ENCODE data around the gene VPS8.
A peak's percentile ranks its signal among the peaks of the same experiment; 100 is the strongest.

Gene VPS8

DNA sequence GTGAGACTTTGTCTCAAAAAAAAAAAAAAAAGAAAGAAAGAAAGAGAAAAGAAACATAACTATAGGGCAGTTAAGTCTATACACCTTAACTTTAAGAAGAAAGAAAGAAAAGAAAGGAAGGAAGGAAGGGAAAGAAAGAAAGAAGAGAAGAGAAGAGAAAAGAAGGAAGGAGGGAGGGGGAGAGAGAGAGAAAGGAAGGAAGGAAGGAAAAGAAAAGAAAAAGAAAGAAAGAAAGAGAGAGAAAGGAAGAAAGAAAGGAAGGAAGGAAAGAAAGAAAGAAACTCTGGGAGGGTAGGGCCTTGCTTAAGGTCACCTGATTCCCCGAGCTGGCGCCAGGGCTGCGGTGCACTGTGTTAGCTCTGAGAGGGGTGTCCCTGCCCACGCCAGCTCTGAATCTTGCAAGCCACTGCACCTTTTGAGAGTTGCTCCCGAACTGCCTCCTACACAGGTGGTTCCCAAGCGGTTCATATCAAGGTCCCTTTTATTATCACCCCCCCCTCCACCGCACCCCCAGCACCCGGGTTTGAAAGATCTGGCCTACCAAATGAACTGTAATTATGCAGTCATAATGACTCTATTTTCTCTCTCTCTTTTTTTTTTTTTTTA is 39.2 kb upstream of the VPS8 start:
- Histone ChIP-seq H3K4me3 (ENCODE audit: insufficient read depth, low read depth, low read length, poor library complexity, severe bottlenecking) (no peak overlapping the region), H3K36me3 (ENCODE audit: control insufficient read depth, insufficient read depth, low read length) (no peaks in the 10 kb centered on the region), H3K4me1 (ENCODE audit: control insufficient read depth, insufficient read depth, low read length, poor library complexity, severe bottlenecking) (no peaks in the 10 kb centered on the region), H3K27me3 (replicated peaks; ENCODE audit: control insufficient read depth, insufficient read depth, low read length, poor library complexity, severe bottlenecking) (no peaks in the 10 kb centered on the region), H3K27ac (ENCODE audit: insufficient read depth, low read length, poor library complexity, severe bottlenecking) (no peak overlapping the region), H3K9me3 (ENCODE audit: control insufficient read depth, low read length) (no peaks in the 10 kb centered on the region)
- no peak for DNase-seq

DNA sequence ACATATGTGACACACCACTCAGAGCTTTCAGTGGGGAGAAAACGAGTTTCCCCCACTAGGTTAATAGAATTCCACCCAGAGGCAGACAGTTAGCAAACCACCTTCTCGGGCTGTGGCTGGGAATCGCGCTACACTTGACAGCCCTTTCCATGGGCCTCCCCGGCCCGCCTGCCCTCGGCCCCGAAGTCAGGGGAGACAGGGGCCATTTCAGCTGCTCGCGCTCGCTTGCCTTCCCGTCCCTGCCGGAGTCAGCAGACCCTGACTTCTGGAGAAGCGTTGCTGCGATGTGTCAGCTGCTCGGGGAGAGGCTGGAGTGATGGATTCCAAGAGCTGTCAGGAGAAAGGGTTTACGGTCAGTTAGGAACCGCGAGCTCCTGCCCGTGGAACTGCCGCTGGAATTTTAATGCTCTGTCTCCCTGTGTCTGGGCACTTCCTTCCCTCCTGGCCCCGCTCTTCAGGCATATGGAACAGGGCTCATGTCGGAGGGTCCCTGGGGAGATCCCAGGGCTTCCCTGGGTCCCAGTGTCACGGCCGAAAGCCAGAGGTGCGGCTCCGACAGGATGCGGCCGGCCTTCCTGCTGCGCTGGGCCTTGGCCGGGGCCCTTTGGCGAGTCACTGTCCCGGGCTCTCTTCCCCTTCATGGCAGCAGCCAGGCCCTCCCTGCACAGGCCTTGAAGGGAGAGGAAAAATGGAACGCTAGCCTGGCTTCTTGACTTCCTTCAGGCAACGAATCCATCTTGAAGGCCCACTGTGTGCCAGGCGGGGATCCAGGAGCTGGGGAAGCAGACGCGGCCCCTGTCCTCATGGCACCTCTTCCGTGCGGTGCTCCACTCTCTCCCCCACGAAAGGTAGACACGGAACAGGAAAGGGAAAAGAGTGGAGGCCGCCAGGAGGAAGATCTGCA is 38.4 kb upstream of the VPS8 start:
- H3K4me1 ChIP-seq (ENCODE audit: control insufficient read depth, insufficient read depth, low read length, poor library complexity, severe bottlenecking), result no peaks in the 10 kb centered on the region
- no peak for DNase-seq
- no peak overlapping the region for H3K27ac ChIP-seq (ENCODE audit: insufficient read depth, low read length, poor library complexity, severe bottlenecking)

DNA sequence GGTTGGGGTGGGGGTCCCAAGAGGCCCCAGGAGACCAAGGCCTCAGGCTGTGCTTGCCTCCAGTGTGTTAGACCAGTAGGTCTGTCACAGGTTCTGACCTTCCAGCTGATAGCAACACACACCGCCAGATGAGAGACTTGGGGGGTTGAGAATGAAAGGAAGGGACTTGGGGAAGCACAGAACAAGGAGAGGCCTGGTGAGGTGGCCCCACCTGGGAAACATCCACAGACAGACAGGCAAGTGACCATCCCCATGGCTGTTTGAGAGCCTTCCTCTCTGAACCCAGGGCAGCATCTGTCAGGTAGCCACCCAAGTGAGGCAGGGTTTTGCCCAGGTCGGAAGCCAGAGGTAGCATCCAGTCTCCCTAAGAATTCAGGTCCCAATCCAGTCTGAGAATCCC is 35.0 kb upstream of the VPS8 start:
- H3K9me3 ChIP-seq (ENCODE audit: control insufficient read depth, low read length), result no peaks in the 10 kb centered on the region
- no peak overlapping the region for H3K4me3 ChIP-seq (ENCODE audit: insufficient read depth, low read depth, low read length, poor library complexity, severe bottlenecking)
- no peaks in the 10 kb centered on the region for H3K27me3 ChIP-seq (replicated peaks; ENCODE audit: control insufficient read depth, insufficient read depth, low read length, poor library complexity, severe bottlenecking)
- DNase-seq, result no peak
- H3K27ac ChIP-seq (ENCODE audit: insufficient read depth, low read length, poor library complexity, severe bottlenecking), result no peak overlapping the region
- no peaks in the 10 kb centered on the region for H3K4me1 ChIP-seq (ENCODE audit: control insufficient read depth, insufficient read depth, low read length, poor library complexity, severe bottlenecking)
- no peaks in the 10 kb centered on the region for H3K36me3 ChIP-seq (ENCODE audit: control insufficient read depth, insufficient read depth, low read length)

More for the DNA sequence above, 38.4 kb upstream of the VPS8 start:
- Histone ChIP-seq H3K36me3 (ENCODE audit: control insufficient read depth, insufficient read depth, low read length) (no peaks in the 10 kb centered on the region), H3K27me3 (replicated peaks; ENCODE audit: control insufficient read depth, insufficient read depth, low read length, poor library complexity, severe bottlenecking) (no peaks in the 10 kb centered on the region), H3K4me3 (ENCODE audit: insufficient read depth, low read depth, low read length, poor library complexity, severe bottlenecking) (no peak overlapping the region), H3K9me3 (ENCODE audit: control insufficient read depth, low read length) (no peaks in the 10 kb centered on the region)

DNA sequence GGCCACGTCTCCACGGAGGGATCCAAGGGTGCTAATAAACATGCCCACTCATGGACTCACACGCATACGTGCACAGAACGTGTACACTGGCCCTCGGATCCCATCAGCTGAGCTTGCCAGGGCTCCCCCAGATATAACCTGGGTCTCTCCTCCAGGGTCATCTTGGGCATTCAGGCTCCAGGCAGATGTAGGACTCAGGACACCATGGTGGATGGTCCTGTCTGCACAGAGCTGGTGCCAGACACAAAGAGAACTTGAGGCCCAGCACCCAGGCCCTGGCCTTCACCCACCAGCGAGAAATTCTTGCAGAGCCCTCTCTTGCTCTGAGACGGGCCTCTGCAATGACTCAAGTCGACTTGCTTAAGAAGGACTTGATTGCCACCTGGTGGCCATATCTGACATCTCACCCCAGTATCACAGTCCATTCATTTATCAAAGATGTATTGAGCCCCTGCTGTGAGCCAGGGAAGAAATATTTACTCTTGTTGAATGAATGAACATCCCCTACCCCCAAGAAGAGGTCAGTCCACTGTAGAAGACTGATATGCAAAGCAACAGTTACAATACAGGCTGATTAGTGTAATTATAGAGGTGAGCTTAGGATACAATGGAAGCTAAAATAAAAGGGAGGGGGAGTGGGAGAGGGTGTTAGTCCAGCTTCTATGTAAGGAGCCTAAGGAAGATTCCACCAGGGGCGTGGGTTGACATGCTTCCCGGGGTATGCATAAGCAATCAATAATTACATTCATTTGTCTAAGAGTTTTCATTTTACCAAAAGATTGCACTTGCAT is 34.2 kb upstream of the VPS8 start:
- Histone ChIP-seq H3K36me3 (ENCODE audit: control insufficient read depth, insufficient read depth, low read length) (no peaks in the 10 kb centered on the region), H3K27me3 (replicated peaks; ENCODE audit: control insufficient read depth, insufficient read depth, low read length, poor library complexity, severe bottlenecking) (no peaks in the 10 kb centered on the region), H3K4me1 (ENCODE audit: control insufficient read depth, insufficient read depth, low read length, poor library complexity, severe bottlenecking) (no peaks in the 10 kb centered on the region), H3K4me3 (ENCODE audit: insufficient read depth, low read depth, low read length, poor library complexity, severe bottlenecking) (no peak overlapping the region), H3K27ac (ENCODE audit: insufficient read depth, low read length, poor library complexity, severe bottlenecking) (no peak overlapping the region), H3K9me3 (ENCODE audit: control insufficient read depth, low read length) (no peaks in the 10 kb centered on the region)
- DNase-seq, result peak; percentile 48 to 66 (median 58)

DNA sequence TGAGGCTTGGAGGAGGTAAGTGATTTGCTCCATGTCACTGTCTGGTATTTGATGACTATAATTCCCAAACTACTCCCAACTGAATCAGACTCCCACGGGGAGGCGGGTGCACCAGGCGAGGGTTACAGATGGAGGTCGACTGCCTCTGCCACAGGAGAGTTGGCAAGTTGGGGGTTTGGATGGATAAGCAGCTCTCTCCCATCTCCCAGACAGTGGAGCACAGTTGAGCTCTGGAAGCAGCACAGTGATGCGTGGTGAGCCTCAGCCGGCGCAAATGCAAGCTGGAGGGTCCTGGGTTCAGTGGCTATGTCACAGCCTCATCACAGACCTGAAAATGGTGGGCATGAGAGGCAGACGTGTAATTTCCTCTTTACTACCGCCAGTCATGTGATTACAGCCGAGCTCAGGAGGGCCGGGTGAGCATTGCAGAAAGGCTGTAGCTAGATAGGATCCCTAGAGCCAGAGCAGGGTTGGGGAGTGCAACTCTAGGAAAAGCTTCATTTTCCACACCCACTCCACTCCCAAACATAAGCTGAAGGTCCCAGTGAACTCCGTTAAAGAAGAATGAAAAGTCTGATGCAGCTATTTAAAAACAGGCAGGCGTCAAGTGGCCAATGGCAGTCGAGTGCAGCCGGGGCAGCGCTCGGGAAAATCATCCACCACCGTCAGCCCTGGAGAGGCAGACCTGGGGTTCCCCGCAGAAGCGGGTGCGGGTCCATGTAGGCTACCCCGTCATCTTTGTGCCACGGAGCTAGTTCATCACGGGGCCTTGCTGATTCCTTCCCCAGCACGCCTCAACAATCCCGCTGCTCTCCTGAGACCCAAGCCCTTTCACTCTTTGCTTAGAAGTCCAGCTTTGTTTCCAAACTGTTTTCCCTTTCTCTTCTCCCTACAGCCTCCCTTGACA is 33.3 kb upstream of the VPS8 start:
- no peaks in the 10 kb centered on the region for H3K27me3 ChIP-seq (replicated peaks; ENCODE audit: control insufficient read depth, insufficient read depth, low read length, poor library complexity, severe bottlenecking)
- H3K4me3 ChIP-seq (ENCODE audit: insufficient read depth, low read depth, low read length, poor library complexity, severe bottlenecking), result no peak overlapping the region
- H3K36me3 ChIP-seq (ENCODE audit: control insufficient read depth, insufficient read depth, low read length), result no peaks in the 10 kb centered on the region
- H3K27ac ChIP-seq (ENCODE audit: insufficient read depth, low read length, poor library complexity, severe bottlenecking), result no peak overlapping the region
- DNase-seq, result no peak
- no peaks in the 10 kb centered on the region for H3K9me3 ChIP-seq (ENCODE audit: control insufficient read depth, low read length)
- no peaks in the 10 kb centered on the region for H3K4me1 ChIP-seq (ENCODE audit: control insufficient read depth, insufficient read depth, low read length, poor library complexity, severe bottlenecking)

DNA sequence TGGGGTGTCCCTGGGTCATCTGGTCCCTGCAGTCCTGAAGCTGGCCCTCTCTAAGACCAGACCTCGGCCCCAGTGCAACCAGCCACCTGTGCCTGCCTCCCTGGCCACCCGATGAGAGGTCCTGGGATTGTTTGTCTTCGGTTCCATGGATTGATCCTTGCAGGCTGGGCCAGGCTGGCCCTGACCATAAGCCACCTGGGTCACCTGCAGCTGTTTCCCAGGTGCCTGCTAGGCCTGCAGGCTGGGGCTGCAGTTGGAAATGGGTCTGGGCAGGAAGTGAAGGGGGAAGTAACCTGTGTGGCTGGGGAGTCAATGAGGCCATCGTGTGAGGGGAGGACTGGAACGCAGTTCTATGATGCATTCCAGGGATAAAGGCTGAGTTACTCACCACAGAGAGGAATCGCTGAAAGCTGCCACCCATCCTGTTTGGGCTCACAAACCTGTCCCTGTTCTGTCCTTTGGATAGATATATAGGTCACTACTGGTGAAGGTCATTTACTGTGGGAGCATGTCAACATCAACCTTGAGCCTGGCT is 30.9 kb upstream of the VPS8 start:
- DNase-seq, result no peak
- H3K4me1 ChIP-seq (ENCODE audit: control insufficient read depth, insufficient read depth, low read length, poor library complexity, severe bottlenecking), result peaks cover 11% of the 10 kb centered on the region
- H3K27ac ChIP-seq (ENCODE audit: insufficient read depth, low read length, poor library complexity, severe bottlenecking), result no peak overlapping the region

DNA sequence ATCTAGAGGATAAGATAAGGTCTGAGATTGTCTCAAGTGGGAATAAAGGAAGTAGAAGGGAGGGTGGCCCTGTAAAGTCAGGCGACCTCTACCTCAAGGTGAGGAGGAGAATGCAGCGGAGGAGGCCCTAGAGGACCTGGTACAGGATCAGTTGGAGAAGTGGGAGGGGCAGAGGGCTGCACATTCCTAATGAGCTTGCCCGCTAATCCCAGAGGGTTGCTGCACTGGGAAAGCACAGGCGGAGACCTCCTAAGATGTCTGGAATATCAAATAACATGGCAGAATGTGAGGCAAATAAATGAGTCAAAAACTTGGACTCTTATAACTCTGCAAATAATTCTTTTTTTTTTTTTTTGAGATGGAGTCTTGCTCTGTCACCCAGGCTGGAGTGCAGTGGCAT is 30.2 kb upstream of the VPS8 start:
- H3K27ac ChIP-seq (ENCODE audit: insufficient read depth, low read length, poor library complexity, severe bottlenecking), result no peak overlapping the region
- no peak overlapping the region for H3K4me3 ChIP-seq (ENCODE audit: insufficient read depth, low read depth, low read length, poor library complexity, severe bottlenecking)
- no peak for DNase-seq
- H3K27me3 ChIP-seq (replicated peaks; ENCODE audit: control insufficient read depth, insufficient read depth, low read length, poor library complexity, severe bottlenecking), result no peaks in the 10 kb centered on the region
- H3K36me3 ChIP-seq (ENCODE audit: control insufficient read depth, insufficient read depth, low read length), result no peaks in the 10 kb centered on the region
- no peaks in the 10 kb centered on the region for H3K9me3 ChIP-seq (ENCODE audit: control insufficient read depth, low read length)
- peaks cover 16% of the 10 kb centered on the region for H3K4me1 ChIP-seq (ENCODE audit: control insufficient read depth, insufficient read depth, low read length, poor library complexity, severe bottlenecking)

More for the DNA sequence above, 30.9 kb upstream of the VPS8 start:
- H3K27me3 ChIP-seq (replicated peaks; ENCODE audit: control insufficient read depth, insufficient read depth, low read length, poor library complexity, severe bottlenecking), result no peaks in the 10 kb centered on the region
- no peaks in the 10 kb centered on the region for H3K9me3 ChIP-seq (ENCODE audit: control insufficient read depth, low read length)
- H3K36me3 ChIP-seq (ENCODE audit: control insufficient read depth, insufficient read depth, low read length), result no peaks in the 10 kb centered on the region
- no peak overlapping the region for H3K4me3 ChIP-seq (ENCODE audit: insufficient read depth, low read depth, low read length, poor library complexity, severe bottlenecking)

DNA sequence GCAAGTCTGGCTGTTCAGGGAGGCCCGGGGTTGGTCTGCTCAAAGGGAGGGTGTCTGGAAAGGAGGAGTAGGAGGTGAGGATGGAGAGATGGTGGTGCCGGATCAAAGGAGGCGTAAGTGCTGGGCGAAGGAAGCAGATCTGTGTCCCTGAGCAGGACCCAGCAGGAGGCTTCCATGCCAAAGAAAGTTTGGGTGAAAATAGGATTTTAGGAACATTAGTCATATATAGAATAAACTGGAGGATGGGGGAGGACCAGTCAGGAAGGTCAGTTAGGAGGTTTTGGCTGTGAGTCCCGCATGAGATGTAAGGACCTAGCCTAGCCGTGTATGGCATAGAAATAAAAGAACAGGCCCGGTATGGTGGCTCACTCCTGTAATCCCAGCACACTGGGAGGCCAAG is 28.6 kb upstream of the VPS8 start:
- no peak overlapping the region for H3K27ac ChIP-seq (ENCODE audit: insufficient read depth, low read length, poor library complexity, severe bottlenecking)
- H3K27me3 ChIP-seq (replicated peaks; ENCODE audit: control insufficient read depth, insufficient read depth, low read length, poor library complexity, severe bottlenecking), result no peaks in the 10 kb centered on the region
- H3K4me1 ChIP-seq (ENCODE audit: control insufficient read depth, insufficient read depth, low read length, poor library complexity, severe bottlenecking), result peaks cover 16% of the 10 kb centered on the region
- no peak overlapping the region for H3K4me3 ChIP-seq (ENCODE audit: insufficient read depth, low read depth, low read length, poor library complexity, severe bottlenecking)
- H3K36me3 ChIP-seq (ENCODE audit: control insufficient read depth, insufficient read depth, low read length), result no peaks in the 10 kb centered on the region
- no peak for DNase-seq
- H3K9me3 ChIP-seq (ENCODE audit: control insufficient read depth, low read length), result no peaks in the 10 kb centered on the region

DNA sequence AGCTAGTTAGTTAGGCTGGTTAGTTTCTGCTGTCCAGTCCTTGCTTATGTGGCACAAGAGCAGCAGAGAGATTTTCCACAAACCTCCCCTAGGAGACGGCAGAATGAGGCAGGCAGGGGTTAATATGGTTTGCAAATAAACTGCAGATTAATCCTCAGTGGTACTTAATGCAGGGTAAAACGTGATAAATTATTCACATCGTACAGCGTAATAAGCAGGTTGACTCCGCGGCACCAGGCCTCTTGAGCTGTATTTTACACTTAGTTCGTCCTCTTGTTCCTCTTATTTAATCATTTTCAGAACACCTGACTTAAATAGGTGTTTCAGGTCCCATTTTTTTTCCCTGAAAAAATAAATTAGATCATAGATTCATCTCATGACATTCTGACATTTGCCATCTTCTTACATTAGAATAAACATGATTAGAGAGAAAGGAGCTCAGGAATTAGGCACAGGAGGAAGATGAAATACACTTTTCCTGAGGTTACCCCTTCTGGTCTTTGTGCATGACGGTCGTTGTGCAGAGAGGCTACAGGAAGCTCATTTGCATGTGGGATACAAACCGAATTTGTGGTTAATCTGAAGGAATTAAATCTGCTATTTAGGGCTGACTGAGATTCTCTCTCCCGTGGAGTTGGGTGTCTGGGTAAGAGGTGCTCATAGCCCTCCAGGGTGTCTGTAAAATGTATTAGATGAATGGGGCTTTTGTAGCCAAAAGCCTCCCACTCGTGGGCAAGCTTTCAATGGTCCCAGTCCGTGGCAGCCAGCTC is 27.1 kb upstream of the VPS8 start:
- no peak overlapping the region for H3K4me3 ChIP-seq (ENCODE audit: insufficient read depth, low read depth, low read length, poor library complexity, severe bottlenecking)
- H3K27ac ChIP-seq (ENCODE audit: insufficient read depth, low read length, poor library complexity, severe bottlenecking), result no peak overlapping the region
- H3K27me3 ChIP-seq (replicated peaks; ENCODE audit: control insufficient read depth, insufficient read depth, low read length, poor library complexity, severe bottlenecking), result no peaks in the 10 kb centered on the region
- no peaks in the 10 kb centered on the region for H3K9me3 ChIP-seq (ENCODE audit: control insufficient read depth, low read length)
- peaks cover 16% of the 10 kb centered on the region for H3K4me1 ChIP-seq (ENCODE audit: control insufficient read depth, insufficient read depth, low read length, poor library complexity, severe bottlenecking)
- no peak for DNase-seq
- no peaks in the 10 kb centered on the region for H3K36me3 ChIP-seq (ENCODE audit: control insufficient read depth, insufficient read depth, low read length)

Measured in effector memory CD4-positive, alpha-beta T cell (primary cell).